Pancreas (tissue), 10 donors: Measurements from ENCODE around the gene SLC25A22. TPM values are rescaled to one million over a fixed set of nuclear protein-coding genes. Genes with fewer than 3 reads are reported as not detected.

Experiments used
- ATAC-seq, 4 donors: fragments of 200-7000 bp; cut with Tn5 transposase; one replicate each; pipeline versions ENCODE4 v1.8.0 to v1.9.1; 2020; ENCODE audit warnings: mild to moderate bottlenecking in 4 of 4, moderate library complexity in 4 of 4
- DNase-seq, 6 donors: peaks; one replicate each; pipeline ENCODE4 v3.0.0-alpha.2; 2020
- FAIRE-seq: peaks from 2 replicates; lab custom pipeline; 2012; peaks lifted over from hg19 to GRCh38; lab: Jason Lieb, UNC
- H3K27ac ChIP-seq, 4 donors: fragments of 200-600 bp; sonication (generic); 1 replicate in 3 of 4; 2 replicates in 1 of 4; pipeline versions ENCODE4 v1.5.0 to v1.8.0; 2020
- H3K27me3 ChIP-seq, 4 donors: fragments of 200-600 bp; one replicate each; pipeline ENCODE4 v1.8.0; 2021
- H3K36me3 ChIP-seq, 3 donors: fragments of 200-600 bp; sonication (generic) in 1 of 3; one replicate each; pipeline versions ENCODE4 v1.5.0 to v1.8.0; 2020 to 2021
- H3K4me1 ChIP-seq, 3 donors: fragments of 200-600 bp; one replicate each; pipeline ENCODE4 v1.8.0; 2021
- H3K4me3 ChIP-seq, 4 donors: fragments of 200-600 bp; sonication (generic) in 2 of 4; one replicate each; pipeline versions ENCODE4 v1.5.0 to v1.8.0; 2020 to 2021
- H3K9me3 ChIP-seq, 4 donors: fragments of 200-600 bp; one replicate each; pipeline ENCODE4 v1.8.0; 2021
- WGBS, 2 donors: extraction: QIAGEN DNeasy Blood & Tissue Kit; methylation state at CpG; one replicate each; pipeline ENCODE4 v1.1.7; 2013; 5-methylcytosine and 5-hydroxymethylcytosine counted together
- intact Hi-C, 3 donors: fragments of 100-400 bp; cut with DNase I; formaldehyde crosslinking; loops; one replicate each; pipeline versions ENCODE4 v1.11.1 to v1.14.2; 2022
- polyA plus RNA-seq, 2 donors: library from polyadenylated mRNA; stranded (reverse); fragments of 200-250 nt; gene quantifications; one replicate each; pipeline ENCODE4 v1.2.3, GENCODE V29; 2013
- total RNA-seq, 6 donors: library from RNA; stranded (reverse); fragmentation: NEBNext Ultra II Directional in 4 of 6; extraction: Animal tissue kit (Norgen Biotek cat#: 25700) in 4 of 6; gene quantifications; one replicate each; pipeline versions ENCODE4 v1.2.1 to v1.2.4, GENCODE V29; 2021 to 2023
- TF ChIP-seq, protein P1 (sequence below), 4 donors: fragments of 200-600 bp; sonication (generic) in 3 of 4; IDR thresholded peaks; one replicate each; pipeline versions ENCODE4 v1.5.0 to v1.8.0; 2021; ENCODE audit warnings: antibody characterized with exemption in 4 of 4
- donor health status: healthy with polysubstance abuse.
- donor health status: DM: no; HTN: no; CAD: no; lungs with moderate emphysema.
- donor health status: DM: no; HTN: no; CAD: no.
- donor health status: control.
- donor health status: control.
- donor health status: Bipolar disorder and iron deficiency.
- donor health status: DM: yes; HTN: yes; CAD: no.
- donor health status: DM: no; HTN: no; CAD: no.
- donor health status: DM: no; HTN: no; CAD: no.
- donor health status: DM: yes; HTN: yes; CAD: no.

The SLC25A22 gene
- total and polyA plus RNA-seq, 8 donors, result 32.2 to 84.0 (median 42.9) TPM

- DNase-seq (peak in 3 of 6 donors; percentile 40 to 82 (median 52)), FAIRE-seq (no peak), ATAC-seq (no peak)
- TF ChIP-seq, protein P1, sequence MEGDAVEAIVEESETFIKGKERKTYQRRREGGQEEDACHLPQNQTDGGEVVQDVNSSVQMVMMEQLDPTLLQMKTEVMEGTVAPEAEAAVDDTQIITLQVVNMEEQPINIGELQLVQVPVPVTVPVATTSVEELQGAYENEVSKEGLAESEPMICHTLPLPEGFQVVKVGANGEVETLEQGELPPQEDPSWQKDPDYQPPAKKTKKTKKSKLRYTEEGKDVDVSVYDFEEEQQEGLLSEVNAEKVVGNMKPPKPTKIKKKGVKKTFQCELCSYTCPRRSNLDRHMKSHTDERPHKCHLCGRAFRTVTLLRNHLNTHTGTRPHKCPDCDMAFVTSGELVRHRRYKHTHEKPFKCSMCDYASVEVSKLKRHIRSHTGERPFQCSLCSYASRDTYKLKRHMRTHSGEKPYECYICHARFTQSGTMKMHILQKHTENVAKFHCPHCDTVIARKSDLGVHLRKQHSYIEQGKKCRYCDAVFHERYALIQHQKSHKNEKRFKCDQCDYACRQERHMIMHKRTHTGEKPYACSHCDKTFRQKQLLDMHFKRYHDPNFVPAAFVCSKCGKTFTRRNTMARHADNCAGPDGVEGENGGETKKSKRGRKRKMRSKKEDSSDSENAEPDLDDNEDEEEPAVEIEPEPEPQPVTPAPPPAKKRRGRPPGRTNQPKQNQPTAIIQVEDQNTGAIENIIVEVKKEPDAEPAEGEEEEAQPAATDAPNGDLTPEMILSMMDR (IDR thresholded peaks at IDR 0.05), result no peak
- Histone ChIP-seq H3K9me3 (no peaks in the 10 kb centered on the region), H3K27ac (no peak overlapping the region), H3K4me1 (peaks cover 0 to 5% (median under 1%) of the 10 kb centered on the region in 3 donors), H3K27me3 (no peaks in the 10 kb centered on the region), H3K4me3 (no peak overlapping the region), H3K36me3 (peaks cover 0 to 26% (median 0%) of the 10 kb centered on the region in 3 donors)
- WGBS, 2 donors, result 92 to 95% methylated on average over 32 of the region's 32 CpGs
- intact Hi-C loops, result no loop called here
These were observed 27.2 kb downstream of the SLC25A22 start for GRCh38 chr11:770642-771616.

- Histone ChIP-seq H3K4me3 (no peak overlapping the region), H3K27ac (no peak overlapping the region), H3K27me3 (no peaks in the 10 kb centered on the region), H3K9me3 (no peaks in the 10 kb centered on the region), H3K4me1 (no peaks in the 10 kb centered on the region), H3K36me3 (peaks cover 0 to 26% (median 0%) of the 10 kb centered on the region in 3 donors)
- WGBS, 2 donors, result 87 to 88% methylated on average over 23 of the region's 23 CpGs
- DNase-seq (no peak), FAIRE-seq (no peak), ATAC-seq (no peak)
- TF ChIP-seq, protein P1 (IDR thresholded peaks at IDR 0.05), result no peak
- intact Hi-C loops, result no loop called here
These were observed 28.0 kb downstream of the SLC25A22 start for GRCh38 chr11:769887-770641.

DNA sequence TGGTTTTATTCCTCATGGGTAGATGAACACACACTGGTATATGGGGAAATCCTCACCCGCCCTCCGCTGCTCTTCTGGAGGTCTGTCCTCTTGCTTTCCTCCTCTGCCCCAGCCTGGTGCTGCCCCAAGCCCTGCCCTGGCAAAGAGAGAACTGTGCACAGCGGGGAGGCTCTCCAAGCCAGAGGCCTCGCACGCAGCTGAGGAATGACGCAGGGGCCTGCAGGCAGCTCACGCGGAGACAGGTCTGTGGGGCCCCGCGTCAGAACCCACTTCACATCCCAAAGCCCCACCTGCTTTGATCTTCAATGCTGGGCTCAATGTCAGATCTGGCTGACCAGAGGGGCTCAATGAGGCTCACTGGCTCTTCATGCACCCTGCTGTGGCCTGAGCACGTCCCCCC, 30.8 kb downstream of the SLC25A22 start:
- H3K4me1 ChIP-seq, result no peaks in the 10 kb centered on the region
- DNase-seq, result peak in 1 of 6 donors; percentile 58
- 95 to 96% methylated on average over 11 of the region's 11 CpGs for WGBS, 2 donors
- H3K9me3 ChIP-seq, result no peaks in the 10 kb centered on the region
- intact Hi-C loops, result no loop called here
- TF ChIP-seq, protein P1 (IDR thresholded peaks at IDR 0.05), result no peak
- FAIRE-seq, result no peak
- H3K27me3 ChIP-seq, result no peaks in the 10 kb centered on the region
- no peak overlapping the region for H3K4me3 ChIP-seq
- H3K27ac ChIP-seq, result no peak overlapping the region
- no peak for ATAC-seq
- H3K36me3 ChIP-seq, result peaks cover 0 to 37% (median 8%) of the 10 kb centered on the region in 3 donors

DNA sequence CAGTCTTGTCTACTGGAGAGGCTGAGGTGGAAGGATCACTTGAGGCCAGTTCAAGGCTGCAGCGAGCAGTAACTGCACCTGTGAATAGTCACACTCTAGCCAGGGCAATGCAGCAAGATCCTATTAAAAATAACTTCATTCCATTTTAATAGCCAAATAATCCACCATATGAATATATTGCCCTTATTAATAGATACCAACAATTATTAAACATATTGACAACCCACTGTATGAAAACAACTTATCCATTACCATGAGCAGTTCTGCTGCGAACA, 31.2 kb downstream of the SLC25A22 start:
- DNase-seq (no peak), ATAC-seq (no peak), FAIRE-seq (no peak)
- TF ChIP-seq, protein P1 (IDR thresholded peaks at IDR 0.05), result no peak
- intact Hi-C loops, result no loop called here
- Histone ChIP-seq H3K4me3 (no peak overlapping the region), H3K4me1 (no peaks in the 10 kb centered on the region), H3K27me3 (no peaks in the 10 kb centered on the region), H3K9me3 (no peaks in the 10 kb centered on the region), H3K36me3 (peaks cover 0 to 33% (median 8%) of the 10 kb centered on the region in 3 donors), H3K27ac (no peak overlapping the region)
- WGBS, 2 donors, result 89 to 94% methylated on average over 2 of the region's 2 CpGs
